GM12801 (cell line): ENCODE measurements around the gene OR1D2.
"Not testable (repeated sequence)": the region's sequence is repeated elsewhere in the genome, so short reads cannot be mapped to it uniquely, and the experiment has no call there.

Source experiments
- TF ChIP-seq, protein P1 (sequence below): IDR thresholded peaks from one replicate; pipeline ENCODE4 v1.5.1; 2011; ENCODE audit warnings: control low read depth; ENCODE audit not compliant: insufficient read length; ENCODE audit errors: extremely low read depth

OR1D2 gene, protein sequence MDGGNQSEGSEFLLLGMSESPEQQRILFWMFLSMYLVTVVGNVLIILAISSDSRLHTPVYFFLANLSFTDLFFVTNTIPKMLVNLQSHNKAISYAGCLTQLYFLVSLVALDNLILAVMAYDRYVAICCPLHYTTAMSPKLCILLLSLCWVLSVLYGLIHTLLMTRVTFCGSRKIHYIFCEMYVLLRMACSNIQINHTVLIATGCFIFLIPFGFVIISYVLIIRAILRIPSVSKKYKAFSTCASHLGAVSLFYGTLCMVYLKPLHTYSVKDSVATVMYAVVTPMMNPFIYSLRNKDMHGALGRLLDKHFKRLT

DNA sequence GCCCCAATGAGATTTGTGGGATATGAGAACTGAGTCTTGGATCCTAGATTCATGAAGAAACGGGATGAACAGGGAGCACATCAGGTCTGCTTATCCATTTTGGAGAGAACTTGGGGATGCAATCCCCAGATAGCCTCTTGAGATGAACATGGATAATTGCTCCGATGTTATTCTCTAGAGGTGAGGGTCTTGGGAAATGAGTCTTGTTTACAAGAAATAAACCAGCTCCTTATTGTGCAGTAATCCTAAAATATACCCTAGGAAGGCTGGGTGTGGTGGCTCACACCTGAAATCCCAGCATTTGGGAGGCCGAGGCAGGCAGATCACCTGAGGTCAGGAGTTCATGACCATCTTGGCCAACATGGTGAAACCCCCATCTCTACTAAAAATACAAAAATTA, at the start of gene OR1D2:
TSS of gene OR1D2 (minus strand) at position 101 of the 400 bp plus-strand sequence. CDS start 11,426 bp downstream, outside the sequence.
- TF ChIP-seq, protein P1, sequence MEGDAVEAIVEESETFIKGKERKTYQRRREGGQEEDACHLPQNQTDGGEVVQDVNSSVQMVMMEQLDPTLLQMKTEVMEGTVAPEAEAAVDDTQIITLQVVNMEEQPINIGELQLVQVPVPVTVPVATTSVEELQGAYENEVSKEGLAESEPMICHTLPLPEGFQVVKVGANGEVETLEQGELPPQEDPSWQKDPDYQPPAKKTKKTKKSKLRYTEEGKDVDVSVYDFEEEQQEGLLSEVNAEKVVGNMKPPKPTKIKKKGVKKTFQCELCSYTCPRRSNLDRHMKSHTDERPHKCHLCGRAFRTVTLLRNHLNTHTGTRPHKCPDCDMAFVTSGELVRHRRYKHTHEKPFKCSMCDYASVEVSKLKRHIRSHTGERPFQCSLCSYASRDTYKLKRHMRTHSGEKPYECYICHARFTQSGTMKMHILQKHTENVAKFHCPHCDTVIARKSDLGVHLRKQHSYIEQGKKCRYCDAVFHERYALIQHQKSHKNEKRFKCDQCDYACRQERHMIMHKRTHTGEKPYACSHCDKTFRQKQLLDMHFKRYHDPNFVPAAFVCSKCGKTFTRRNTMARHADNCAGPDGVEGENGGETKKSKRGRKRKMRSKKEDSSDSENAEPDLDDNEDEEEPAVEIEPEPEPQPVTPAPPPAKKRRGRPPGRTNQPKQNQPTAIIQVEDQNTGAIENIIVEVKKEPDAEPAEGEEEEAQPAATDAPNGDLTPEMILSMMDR: no peak

DNA sequence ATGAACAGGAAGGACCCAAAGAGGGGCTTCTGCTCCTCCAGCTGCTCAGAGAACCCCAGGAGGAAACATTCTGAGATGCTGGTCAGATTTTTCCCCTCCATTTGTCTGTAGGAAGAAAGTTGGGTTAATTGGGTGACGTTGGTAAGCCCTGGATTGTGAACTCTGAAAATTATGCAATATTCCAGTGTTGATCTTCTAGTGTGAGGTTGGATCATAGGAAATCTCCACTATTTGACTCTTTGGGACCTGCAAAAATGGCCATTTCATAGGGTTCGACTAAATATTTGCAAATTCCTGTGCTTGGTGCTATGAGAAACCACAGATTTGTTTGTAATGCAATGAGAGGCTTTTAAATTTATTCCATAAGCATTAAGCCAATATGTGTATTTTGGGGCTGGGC, 23.2 kb upstream of the OR1D2 start, which contains the start of gene OR1G1:
TSS of gene OR1G1 (minus strand) at position 101 of the 400 bp plus-strand sequence. CDS start at position 101, 0 bp downstream.
- TF ChIP-seq, protein P1: no peak

DNA sequence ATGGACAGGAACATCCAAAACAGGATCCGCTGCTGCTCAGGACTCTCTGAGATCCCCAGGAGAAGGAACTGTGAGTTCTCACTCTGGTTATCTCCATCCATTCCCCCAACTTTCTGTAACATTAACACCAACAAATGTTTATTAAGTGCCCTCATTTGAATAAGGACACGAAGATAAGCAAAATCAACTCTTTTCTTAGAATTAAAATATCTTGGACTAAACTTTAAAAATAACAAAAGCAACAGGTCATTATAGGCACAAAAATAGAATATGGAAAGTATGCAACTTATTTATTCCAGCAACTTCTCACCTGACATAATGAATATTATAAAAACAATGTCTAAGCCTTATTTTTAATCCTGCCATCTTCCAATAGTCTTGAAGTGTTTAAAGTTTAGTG, 40.7 kb downstream of the OR1D2 start, which contains the start of gene OR1D5:
TSS of gene OR1D5 (minus strand) at position 101 of the 400 bp plus-strand sequence. CDS start at position 101, 0 bp downstream.
- TF ChIP-seq, protein P1: not testable (repeated sequence)

DNA sequence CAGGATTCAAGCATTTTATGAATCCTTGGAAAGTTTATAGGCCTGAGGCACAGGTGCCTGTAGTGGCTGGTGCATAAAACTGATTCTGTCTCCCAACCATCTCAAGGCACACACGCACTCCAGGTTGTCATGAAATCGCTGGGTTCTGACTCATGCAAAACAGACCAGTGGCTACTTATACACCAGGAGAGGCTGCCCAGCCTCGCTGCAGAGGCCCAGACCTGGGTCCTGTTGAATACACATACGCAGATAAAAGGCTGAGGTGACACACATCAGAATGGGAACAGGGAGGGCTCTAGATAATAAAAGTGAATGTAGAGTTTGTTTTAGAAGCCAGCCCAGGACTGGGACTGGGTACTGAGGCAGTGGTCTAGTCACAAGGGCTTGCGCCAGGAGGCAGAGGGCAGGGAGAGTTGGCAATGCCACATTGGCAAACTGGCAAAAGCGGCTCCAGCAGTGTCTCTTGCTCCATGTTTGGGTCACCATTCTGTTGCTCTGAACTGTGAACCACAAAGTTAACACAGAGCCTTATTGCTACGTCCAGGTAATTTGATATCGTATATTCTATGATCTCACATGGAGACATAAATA, 54.4 kb downstream of the OR1D2 start:
- TF ChIP-seq, protein P1: no peak

DNA sequence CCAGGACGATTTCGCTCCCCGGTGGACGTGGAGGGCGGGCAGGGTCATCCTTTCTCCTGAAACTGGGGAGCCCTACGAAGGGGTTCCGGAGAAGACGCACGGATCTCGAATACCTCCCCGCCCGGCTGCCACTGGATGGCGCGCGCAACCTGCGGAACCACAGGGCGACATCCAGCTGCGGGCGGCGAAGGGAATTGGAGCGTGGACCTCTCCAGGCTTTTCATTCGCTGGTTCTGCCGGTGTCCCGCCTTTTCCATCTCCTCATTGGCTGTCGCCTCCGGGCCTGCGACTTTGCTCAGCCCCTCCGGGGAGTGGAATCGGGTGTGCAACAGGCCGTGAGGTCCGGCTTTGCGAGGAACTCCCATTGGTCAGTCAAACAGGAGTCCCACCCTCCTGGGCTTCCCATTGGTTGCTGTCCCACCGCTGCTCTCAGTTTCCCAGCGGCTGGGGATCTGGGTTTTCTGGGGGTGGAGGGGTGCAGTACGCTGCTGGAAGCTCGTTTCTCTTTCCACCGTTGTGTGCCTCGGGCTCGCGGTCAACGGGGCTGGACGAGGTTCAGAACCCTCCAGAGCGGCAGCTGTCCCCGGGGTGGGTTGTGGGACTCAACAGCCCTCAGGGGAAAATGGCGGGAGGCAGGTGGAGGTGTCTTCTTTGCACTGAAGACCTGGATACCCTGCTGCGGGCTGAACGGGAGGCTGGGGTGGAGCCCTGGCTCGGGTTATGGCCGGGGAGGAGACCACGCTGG, 55.3 kb downstream of the OR1D2 start:
- TF ChIP-seq, protein P1: no peak

DNA sequence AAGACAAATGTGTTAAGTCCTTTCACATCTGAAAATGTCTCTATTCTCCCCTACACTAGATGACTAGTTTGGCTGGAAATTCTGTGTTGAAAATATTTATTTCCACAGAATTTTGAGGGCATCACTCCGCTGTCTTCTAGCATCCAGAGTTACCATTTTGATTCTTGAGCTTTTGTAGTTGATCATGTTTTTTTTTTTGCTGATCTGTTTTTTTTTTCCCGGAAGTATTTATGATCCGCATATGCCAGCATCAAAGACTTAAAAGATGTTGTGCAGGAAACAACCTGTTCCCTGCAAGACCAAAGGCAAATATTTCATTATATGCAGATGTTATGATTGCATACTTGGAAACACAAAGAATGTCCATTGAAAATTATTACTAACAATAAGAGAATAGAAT, 57.5 kb downstream of the OR1D2 start:
- TF ChIP-seq, protein P1: no peak

DNA sequence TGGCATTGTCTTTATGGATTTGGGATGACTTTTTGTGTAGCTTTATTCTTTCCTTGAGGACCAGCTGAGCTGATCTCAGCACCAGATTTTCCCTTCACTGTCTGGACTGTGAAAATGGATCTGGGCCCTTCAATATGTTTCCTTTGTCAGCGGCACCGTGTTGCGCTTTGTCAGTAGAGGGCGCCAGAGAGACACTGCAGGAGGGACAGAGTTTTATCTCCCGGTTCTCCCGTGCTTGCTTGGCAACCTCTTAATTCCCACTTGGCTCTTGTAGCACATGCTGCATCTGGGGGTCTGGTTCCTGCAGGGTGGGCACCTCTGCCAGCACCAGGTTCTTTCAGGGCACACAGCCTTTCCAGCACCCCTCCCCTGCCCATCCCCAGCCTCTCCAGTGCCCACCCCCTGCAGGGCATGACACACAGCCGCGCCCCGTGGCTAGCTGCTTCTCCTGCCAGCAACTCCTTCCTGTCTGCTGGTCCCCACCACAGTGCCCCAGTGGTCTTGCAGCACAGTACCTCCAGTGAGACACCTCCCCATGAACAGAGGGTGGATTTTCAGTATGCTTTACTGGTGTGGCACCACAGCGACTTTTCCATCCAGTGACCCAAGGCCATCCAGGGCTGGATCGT, 60.4 kb downstream of the OR1D2 start:
- TF ChIP-seq, protein P1: no peak
